ENCODE results near the gene MYOZ1. TPM values are rescaled to one million over a fixed set of nuclear protein-coding genes. Genes with fewer than 3 reads are reported as not detected.

Gene MYOZ1
- polyA plus RNA-seq, 1 donor (not counting 4 experiments of a cell fraction or from before 2014, with no cell fraction given): not detected

GRCh38 chr10:73646598-73647041, 5.3 kb upstream of the MYOZ1 start:
- H3K9me1 ChIP-seq (ENCODE audit: control insufficient read depth, extremely low read depth, insufficient read depth, low read length): no peaks in the 10 kb centered on the region
- H3K4me2 ChIP-seq (ENCODE audit: control insufficient read depth, extremely low read depth, insufficient read depth, low read depth, low read length): no peak overlapping the region
- H3K9ac ChIP-seq (ENCODE audit: control insufficient read depth, extremely low read depth, insufficient read depth, low read length): no peak overlapping the region
- DNase-seq (ENCODE audit: low read depth, low spot score) (no peak), FAIRE-seq (no peak)
- no peak overlapping the region for H3K4me3 ChIP-seq (ENCODE audit: control insufficient read depth in 2 of 3, extremely low read depth in 1 of 3, insufficient read depth in 2 of 3, low read depth in 1 of 3, low read length in 3 of 3)
- no peak for TF ChIP-seq EZH2 (IDR thresholded peaks at IDR 0.05; ENCODE audit: low read length)
- TF ChIP-seq CTCF (optimal IDR thresholded peaks at IDR 0.05 in 1 of 3, IDR thresholded peaks at IDR 0.05 in 1 of 3, conservative IDR thresholded peaks at IDR 0.05 in 1 of 3; ENCODE audit: extremely low read depth in 1 of 3, insufficient read depth in 2 of 3, low read length in 3 of 3): no peak
- peaks cover 8% of the 10 kb centered on the region for H3K4me1 ChIP-seq (ENCODE audit: control insufficient read depth, extremely low read depth, insufficient read depth, low read length)
- H3K27me3 ChIP-seq (ENCODE audit: control insufficient read depth, extremely low read depth, insufficient read depth, low read length): no peaks in the 10 kb centered on the region
- H4K20me1 ChIP-seq (ENCODE audit: control insufficient read depth, extremely low read depth, insufficient read depth, low read length): no peaks in the 10 kb centered on the region
- H3K79me2 ChIP-seq (ENCODE audit: control insufficient read depth, insufficient read depth, low read length): no peaks in the 10 kb centered on the region
- dilution Hi-C loops (cut with MboI; ENCODE audit: extremely low pct_ligation_motif_present, low sequenced_read_pairs): no loop called here
- no peaks in the 10 kb centered on the region for H3K9me3 ChIP-seq (ENCODE audit: control insufficient read depth, low read depth, low read length)
- H2AFZ ChIP-seq (ENCODE audit: control insufficient read depth, low read length): peak overlapping the region; percentile 9
- no peak overlapping the region for H3K27ac ChIP-seq (ENCODE audit: control insufficient read depth, insufficient read depth, low read length)
- no peaks in the 10 kb centered on the region for H3K36me3 ChIP-seq (ENCODE audit: control insufficient read depth in 2 of 2, extremely low read depth in 1 of 2, insufficient read depth in 2 of 2, low read length in 2 of 2)

- FAIRE-seq: no peak
- no peaks in the 10 kb centered on the region for H3K9me1 ChIP-seq (ENCODE audit: control insufficient read depth, extremely low read depth, insufficient read depth, low read length)
- H3K9ac ChIP-seq (ENCODE audit: control insufficient read depth, extremely low read depth, insufficient read depth, low read length): no peak overlapping the region
- no peak overlapping the region for H3K4me2 ChIP-seq (ENCODE audit: control insufficient read depth, extremely low read depth, insufficient read depth, low read depth, low read length)
- H3K27me3 ChIP-seq (ENCODE audit: control insufficient read depth, extremely low read depth, insufficient read depth, low read length): no peaks in the 10 kb centered on the region
- no peaks in the 10 kb centered on the region for H3K36me3 ChIP-seq (ENCODE audit: control insufficient read depth in 2 of 2, extremely low read depth in 1 of 2, insufficient read depth in 2 of 2, low read length in 2 of 2)
- DNase-seq (ENCODE audit: low read depth, low spot score): no peak
- no peaks in the 10 kb centered on the region for H3K9me3 ChIP-seq (ENCODE audit: control insufficient read depth, low read depth, low read length)
- H3K79me2 ChIP-seq (ENCODE audit: control insufficient read depth, insufficient read depth, low read length): no peaks in the 10 kb centered on the region
- peaks cover 7% of the 10 kb centered on the region for H3K4me1 ChIP-seq (ENCODE audit: control insufficient read depth, extremely low read depth, insufficient read depth, low read length)
- H4K20me1 ChIP-seq (ENCODE audit: control insufficient read depth, extremely low read depth, insufficient read depth, low read length): no peaks in the 10 kb centered on the region
- no peak overlapping the region for H3K27ac ChIP-seq (ENCODE audit: control insufficient read depth, insufficient read depth, low read length)
- H2AFZ ChIP-seq (ENCODE audit: control insufficient read depth, low read length): no peak overlapping the region
- TF ChIP-seq CTCF (optimal IDR thresholded peaks at IDR 0.05 in 1 of 3, IDR thresholded peaks at IDR 0.05 in 1 of 3, conservative IDR thresholded peaks at IDR 0.05 in 1 of 3; ENCODE audit: extremely low read depth in 1 of 3, insufficient read depth in 2 of 3, low read length in 3 of 3) (no peak), EZH2 (IDR thresholded peaks at IDR 0.05; ENCODE audit: low read length) (no peak)
- dilution Hi-C loops (cut with MboI; ENCODE audit: extremely low pct_ligation_motif_present, low sequenced_read_pairs): no loop called here
- no peak overlapping the region for H3K4me3 ChIP-seq (ENCODE audit: control insufficient read depth in 2 of 3, extremely low read depth in 1 of 3, insufficient read depth in 2 of 3, low read depth in 1 of 3, low read length in 3 of 3)
Observed at GRCh38 chr10:73645251-73645650, 4.0 kb upstream of the MYOZ1 start.
